A549 (cell line): ENCODE results near the gene WDR35.

Source experiments
- CTCF ChIP-seq: fragments of >200 bp; sonication (Bioruptor Twin); formaldehyde crosslinking; IDR thresholded peaks from 3 replicates; pipeline ENCODE4 v1.5.1; 2016
- EP300 ChIP-seq, 2 experiments: fragments of >200 bp; sonication (Bioruptor Twin); formaldehyde crosslinking; IDR thresholded peaks; 2 replicates in 1 of 2; 3 replicates in 1 of 2; pipeline ENCODE4 v1.6.1; 2016 to 2017
- HES2 ChIP-seq: fragments of >200 bp; sonication (Bioruptor Twin); formaldehyde crosslinking; IDR thresholded peaks from 2 replicates; pipeline ENCODE4 v1.6.1; 2016
- PBX3 ChIP-seq: IDR thresholded peaks from 2 replicates; pipeline ENCODE4 v1.6.1; 2012
- POLR2AphosphoS2 ChIP-seq: conservative IDR thresholded peaks from 2 replicates; pipeline ENCODE4 v1.6.1; 2012; ENCODE audit warnings: low read length, improper control_type of control experiment, inconsistent platforms

- no peak for TF ChIP-seq CTCF
- no peak for TF ChIP-seq PBX3
- TF ChIP-seq POLR2AphosphoS2, result no peak
- no peak for TF ChIP-seq HES2
- TF ChIP-seq EP300 (IDR thresholded peaks at IDR 0.05), result no peak
Measured at GRCh38 chr2:20005067-20005627, 15.2 kb upstream of the WDR35 start.
